ENCODE data around the gene SLC23A3. TPM values are rescaled to one million over a fixed set of nuclear protein-coding genes. Genes with fewer than 3 reads are reported as not detected.

Gene SLC23A3
- total RNA-seq, 2 experiments from 2014 or later = 1.1 to 1.6 TPM

- peak overlapping the region; percentile 85 for H3K4me3 Mint-ChIP-seq
- no peaks in the 10 kb centered on the region for H3K9me3 Mint-ChIP-seq
- no peak for TF ChIP-seq CTCF (IDR thresholded peaks at IDR 0.05)
- POLR2A ChIA-PET = interaction anchor here (1.1 to 1.4 kb wide), 3 partner anchors 10 to 24 kb away, joined by 3 to 5 read pairs (median 3); partner anchors contain the start of gene CNPPD1
- peaks cover 18% of the 10 kb centered on the region for H3K4me1 Mint-ChIP-seq (ENCODE audit: low read depth)
- ATAC-seq = no peak
- H3K27me3 Mint-ChIP-seq = no peaks in the 10 kb centered on the region
- no peak for DNase-seq
- peaks cover 12% of the 10 kb centered on the region for H3K36me3 Mint-ChIP-seq (ENCODE audit: low read depth)
- CTCF ChIA-PET = interaction anchor here (0.7 to 6.6 kb wide), 3 partner anchors 12 to 138 kb away, joined by 3 to 98 read pairs (median 31); partner anchors contain the start of genes CNPPD1 and SLC23A3
- intact Hi-C loops (cut with micrococcal nuclease) = loop anchor here (2.0 to 5.0 kb wide), 3 partner anchors 16 to 141 kb away; partner anchors contain the start of gene CNPPD1
- peak overlapping the region; percentile 93 for H3K27ac Mint-ChIP-seq
These were observed 8.7 kb downstream of the SLC23A3 start for GRCh38 chr2:219161097-219161496.

GRCh38 chr2:219160186-219161017 is 9.4 kb downstream of the SLC23A3 start, which contains the start of gene NHEJ1:
Gene NHEJ1, minus strand, starts transcription at chr2:219160815. Its CDS starts 2,453 bp downstream, at chr2:219158362.
- POLR2A ChIA-PET = interaction anchor here (0.8 to 1.7 kb wide), 8 partner anchors 11 to 139 kb away, joined by 3 to 7 read pairs (median 4); partner anchors contain the start of genes ANKZF1 and ATG9A
- H3K27me3 Mint-ChIP-seq = no peaks in the 10 kb centered on the region

GRCh38 chr2:219159771-219160185 is 10.1 kb downstream of the SLC23A3 start:
- Mint-ChIP-seq H3K4me3 (peak overlapping the region; percentile 85), H3K27ac (peak overlapping the region; percentile 93), H3K4me1 (ENCODE audit: low read depth) (peaks cover 18% of the 10 kb centered on the region), H3K36me3 (ENCODE audit: low read depth) (peaks cover 12% of the 10 kb centered on the region), H3K27me3 (no peaks in the 10 kb centered on the region), H3K9me3 (no peaks in the 10 kb centered on the region)
- POLR2A ChIA-PET = interaction anchor here (0.6 to 1.7 kb wide), 9 partner anchors 12 to 139 kb away, joined by 3 to 7 read pairs (median 4); partner anchors contain the start of genes ANKZF1 and ATG9A
- CTCF ChIA-PET = interaction anchor here (0.6 to 10.6 kb wide), 44 partner anchors 9 to 262 kb away, joined by 3 to 192 read pairs (median 4); partner anchors contain the start of genes ABCB6, ANKZF1, ATG9A and CNPPD1
- no peak for DNase-seq
- intact Hi-C loops (cut with micrococcal nuclease) = loop anchor here (2.0 to 5.0 kb wide), 4 partner anchors 17 to 193 kb away; partner anchors contain the start of gene CNPPD1
- no peak for ATAC-seq
- no peak for TF ChIP-seq CTCF (IDR thresholded peaks at IDR 0.05)

More at GRCh38 chr2:219160186-219161017, 9.4 kb downstream of the SLC23A3 start, which contains the start of gene NHEJ1:
- H3K4me3 Mint-ChIP-seq = peak within 1 kb of the TSS; percentile 85
- DNase-seq (peak; percentile 98), ATAC-seq (peak; percentile 92)
- no peaks in the 10 kb centered on the region for H3K9me3 Mint-ChIP-seq
- intact Hi-C loops (cut with micrococcal nuclease) = loop anchor here (2.0 to 5.0 kb wide), 3 partner anchors 16 to 142 kb away; partner anchors contain the start of gene CNPPD1
- H3K27ac Mint-ChIP-seq = peak within 1 kb of the TSS; percentile 93
- H3K36me3 Mint-ChIP-seq (ENCODE audit: low read depth) = peaks cover 12% of the 10 kb centered on the region
- TF ChIP-seq CTCF (IDR thresholded peaks at IDR 0.05) = peak; percentile 99
- CTCF ChIA-PET = interaction anchor here (0.6 to 10.6 kb wide), 34 partner anchors 10 to 227 kb away, joined by 3 to 192 read pairs (median 4); partner anchors contain the start of genes ABCB6, CNPPD1, DNPEP and GLB1L
- peaks cover 18% of the 10 kb centered on the region for H3K4me1 Mint-ChIP-seq (ENCODE audit: low read depth)

- Mint-ChIP-seq H3K27ac (no peak overlapping the region), H3K27me3 (no peaks in the 10 kb centered on the region), H3K4me3 (no peak overlapping the region), H3K36me3 (ENCODE audit: low read depth) (peaks cover 13% of the 10 kb centered on the region), H3K9me3 (no peaks in the 10 kb centered on the region), H3K4me1 (ENCODE audit: low read depth) (peaks cover 18% of the 10 kb centered on the region)
- no peak for TF ChIP-seq CTCF (IDR thresholded peaks at IDR 0.05)
- DNase-seq (no peak), ATAC-seq (no peak)
- intact Hi-C loops (cut with micrococcal nuclease) = loop anchor here (5.0 kb wide), 1 partner anchor 194 kb away; no protein-coding TSS in a partner anchor
- ChIA-PET POLR2A (interaction anchor here (1.0 to 1.7 kb wide), 5 partner anchors 16 to 101 kb away, joined by 3 to 7 read pairs (median 3); partner anchors contain the start of genes ANKZF1 and ATG9A), CTCF (interaction anchor here (0.7 to 10.6 kb wide), 26 partner anchors 8 to 261 kb away, joined by 3 to 192 read pairs (median 6); partner anchors contain the start of genes ANKZF1, ATG9A, CNPPD1 and IHH)
These were observed 11.2 kb downstream of the SLC23A3 start for GRCh38 chr2:219158586-219158985.
